Measurements from ENCODE around the gene NUCKS1.

GRCh38 chr1:205665201-205666045 lies 84.6 kb downstream of the NUCKS1 start:
- no peak for TF ChIP-seq POLR2AphosphoS5 (IDR thresholded peaks at IDR 0.05; ENCODE audit: borderline replicate concordance, low read depth, low read length)
- no peak for TF ChIP-seq EZH2 (IDR thresholded peaks at IDR 0.05)
- no peak for TF ChIP-seq FOXP2 (optimal IDR thresholded peaks at IDR 0.05; ENCODE audit: control extremely low read depth, extremely low read length, insufficient read depth)

Measured in SK-N-MC (cell line).